SU-DHL-6 (cell line): ENCODE measurements around the gene ARHGEF19.

Source experiments
- H2AFZ ChIP-seq: fragments of 200-600 bp; sonication (generic); 2 replicates; pipeline ENCODE4 v1.6.1; 2014; ENCODE audit warnings: low read depth, mild to moderate bottlenecking, moderate library complexity, mixed read lengths, antibody characterized with exemption, low read length; ENCODE audit not compliant: severe bottlenecking
- H3F3A ChIP-seq: fragments of 200-600 bp; shearing (Covaris generic); 2 replicates; pipeline ENCODE4 v1.6.0; 2016; ENCODE audit warnings: antibody characterized with exemption, mild to moderate bottlenecking; ENCODE audit not compliant: insufficient read depth
- H3K27ac ChIP-seq: fragments of 200-600 bp; sonication (generic); 2 replicates; pipeline ENCODE4 v1.5.1; 2016; ENCODE audit warnings: low read depth, mild to moderate bottlenecking, low read length, moderate library complexity, mixed read lengths
- H3K27me3 ChIP-seq: fragments of 200-600 bp; sonication (generic), shearing (Covaris generic); 2 replicates; pipeline ENCODE4 v1.6.0; 2014; ENCODE audit warnings: mild to moderate bottlenecking, low read length
- H3K36me3 ChIP-seq: fragments of 200-600 bp; sonication (generic); 2 replicates; pipeline ENCODE4 v1.6.1; 2014; ENCODE audit warnings: mild to moderate bottlenecking, low read length, mixed read lengths
- H3K4me2 ChIP-seq: fragments of 300-600, 200-600 bp; shearing (Covaris generic), sonication (generic); 2 replicates; pipeline ENCODE4 v1.6.0; 2014; ENCODE audit warnings: low read length, low read depth, mild to moderate bottlenecking; ENCODE audit not compliant: poor library complexity, severe bottlenecking
- H3K4me3 ChIP-seq: fragments of 200-600 bp; sonication (generic); 2 replicates; pipeline ENCODE4 v1.5.1; 2014; ENCODE audit warnings: antibody characterized with exemption, low read length, mild to moderate bottlenecking, mixed read lengths; ENCODE audit not compliant: insufficient read depth, poor library complexity, severe bottlenecking
- H3K79me2 ChIP-seq: fragments of 200-600 bp; sonication (generic); 2 replicates; pipeline ENCODE4 v1.6.1; 2014; ENCODE audit warnings: mild to moderate bottlenecking, low read length, moderate library complexity; ENCODE audit not compliant: insufficient read depth
- H3K9ac ChIP-seq: fragments of 200-600 bp; sonication (generic); 2 replicates; pipeline ENCODE4 v1.7.0; 2014; ENCODE audit warnings: mild to moderate bottlenecking, low read length
- H3K9me2 ChIP-seq: fragments of 200-600 bp; sonication (generic); replicated peaks from 2 replicates; pipeline ENCODE4 v1.6.1; 2014; ENCODE audit warnings: low read length; ENCODE audit not compliant: insufficient read depth
- H3K9me3 ChIP-seq: fragments of 200-600 bp; sonication (generic); 2 replicates; pipeline ENCODE4 v1.6.1; 2014; ENCODE audit warnings: low read length, mixed read lengths; ENCODE audit not compliant: insufficient read depth
- H4K20me1 ChIP-seq: fragments of 200-600 bp; sonication (generic); 2 replicates; pipeline ENCODE4 v1.6.1; 2014; ENCODE audit warnings: low read depth, mild to moderate bottlenecking, antibody characterized with exemption, low read length, moderate library complexity, mixed read lengths
- CTCF ChIP-seq: fragments of 200-600 bp; sonication (generic); IDR thresholded peaks from one replicate; pipeline ENCODE4 v1.5.1; 2017; ENCODE audit warnings: antibody characterized with exemption, mild to moderate bottlenecking, low read length, moderate library complexity; ENCODE audit not compliant: insufficient read depth, poor library complexity, severe bottlenecking
- EZH2phosphoT487 ChIP-seq: fragments of 200-600 bp; sonication (generic), shearing (Covaris generic); conservative IDR thresholded peaks from 2 replicates; pipeline ENCODE4 v1.6.1; 2018; ENCODE audit warnings: mild to moderate bottlenecking, antibody characterized with exemption, low read length, moderate library complexity, mixed read lengths

The ARHGEF19 gene

DNA sequence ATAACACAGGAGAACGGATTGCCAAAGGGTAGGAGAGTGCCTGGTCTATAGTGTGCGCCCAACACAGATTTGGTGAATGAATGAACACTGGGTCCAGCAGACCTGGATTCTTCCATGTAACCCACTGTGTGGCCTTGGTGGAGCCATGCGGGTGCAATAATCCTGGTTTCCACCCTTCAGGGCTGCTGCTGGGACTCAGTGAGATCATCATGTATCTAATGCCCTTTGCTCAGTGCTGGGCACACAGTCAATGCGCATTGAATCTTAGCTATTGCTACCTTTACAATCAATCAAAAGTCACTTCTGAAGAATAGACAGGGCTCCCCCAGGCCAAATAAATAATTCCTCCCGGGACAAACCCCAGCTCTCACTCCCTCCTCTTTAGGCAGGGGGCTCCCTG, 50.7 kb downstream of the ARHGEF19 start:
- no peaks in the 10 kb centered on the region for H3K79me2 ChIP-seq
- no peaks in the 10 kb centered on the region for H3K9me2 ChIP-seq
- H3K4me3 ChIP-seq: no peak overlapping the region
- no peak overlapping the region for H2AFZ ChIP-seq
- H3K9me3 ChIP-seq: no peaks in the 10 kb centered on the region
- H3K27ac ChIP-seq: no peak overlapping the region
- TF ChIP-seq CTCF (no peak), EZH2phosphoT487 (no peak)
- no peaks in the 10 kb centered on the region for H3K27me3 ChIP-seq
- H3F3A ChIP-seq: no peaks in the 10 kb centered on the region
- no peaks in the 10 kb centered on the region for H3K36me3 ChIP-seq
- H4K20me1 ChIP-seq: no peaks in the 10 kb centered on the region
- H3K9ac ChIP-seq: no peak overlapping the region
- no peak overlapping the region for H3K4me2 ChIP-seq

- no peak overlapping the region for H2AFZ ChIP-seq
- no peak overlapping the region for H3K27ac ChIP-seq
- no peaks in the 10 kb centered on the region for H3K79me2 ChIP-seq
- H4K20me1 ChIP-seq: no peaks in the 10 kb centered on the region
- no peak overlapping the region for H3K9ac ChIP-seq
- H3F3A ChIP-seq: no peaks in the 10 kb centered on the region
- TF ChIP-seq EZH2phosphoT487: no peak
- no peak for TF ChIP-seq CTCF
- no peaks in the 10 kb centered on the region for H3K27me3 ChIP-seq
- H3K4me3 ChIP-seq: no peak overlapping the region
- no peaks in the 10 kb centered on the region for H3K36me3 ChIP-seq
- no peaks in the 10 kb centered on the region for H3K9me3 ChIP-seq
- no peak overlapping the region for H3K4me2 ChIP-seq
- no peaks in the 10 kb centered on the region for H3K9me2 ChIP-seq
Measured at GRCh38 chr1:16158993-16159831, 53.2 kb downstream of the ARHGEF19 start.

DNA sequence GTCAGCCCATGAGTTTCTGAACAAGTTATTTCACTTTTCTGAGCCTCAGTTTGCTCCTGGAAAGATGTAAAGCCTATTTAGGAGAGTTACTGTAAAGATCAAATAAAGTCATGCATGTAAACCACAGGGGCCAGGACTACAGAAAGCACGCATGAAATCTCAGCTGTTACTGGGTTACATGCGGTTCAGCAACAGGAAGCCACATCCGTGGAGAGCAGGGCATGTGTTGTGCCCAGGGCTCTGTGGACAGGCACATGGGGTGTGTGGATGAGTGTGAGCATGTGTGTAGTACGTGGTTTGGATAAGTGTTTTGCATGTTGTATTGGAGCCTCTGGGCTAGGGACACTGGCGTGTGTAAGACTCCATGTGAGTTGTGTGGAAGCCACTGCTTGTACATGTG, 54.4 kb downstream of the ARHGEF19 start:
- no peaks in the 10 kb centered on the region for H3F3A ChIP-seq
- H3K4me3 ChIP-seq: no peak overlapping the region
- H3K79me2 ChIP-seq: no peaks in the 10 kb centered on the region
- no peak overlapping the region for H3K4me2 ChIP-seq
- no peaks in the 10 kb centered on the region for H3K9me2 ChIP-seq
- TF ChIP-seq EZH2phosphoT487 (no peak), CTCF (no peak)
- no peaks in the 10 kb centered on the region for H4K20me1 ChIP-seq
- no peaks in the 10 kb centered on the region for H3K27me3 ChIP-seq
- H3K9ac ChIP-seq: no peak overlapping the region
- H3K36me3 ChIP-seq: no peaks in the 10 kb centered on the region
- H3K9me3 ChIP-seq: no peaks in the 10 kb centered on the region
- no peak overlapping the region for H2AFZ ChIP-seq
- H3K27ac ChIP-seq: no peak overlapping the region
